Right ventricle myocardium inferior (tissue), 1 donor: Measurements from ENCODE around the gene SLC36A3. TPM values are rescaled to one million over a fixed set of nuclear protein-coding genes. Genes with fewer than 3 reads are reported as not detected.
"Not testable (repeated sequence)": the region's sequence is repeated elsewhere in the genome, so short reads cannot be mapped to it uniquely, and the experiment has no call there.

Source experiments
- ATAC-seq: fragments of 200-7000 bp; cut with Tn5 transposase; one replicate; pipeline ENCODE4 v1.9.1; 2020; ENCODE audit warnings: mild to moderate bottlenecking, moderate library complexity
- DNase-seq: peaks from one replicate; pipeline ENCODE4 v3.0.0; 2021; ENCODE audit errors: missing footprints
- intact Hi-C: fragments of 100-400 bp; cut with DNase I; formaldehyde crosslinking; loops from one replicate; pipeline ENCODE4 v1.11.0; 2022
- total RNA-seq: library from RNA; stranded (reverse); fragmentation: NEBNext Ultra II Directional; extraction: Animal tissue kit (Norgen Biotek cat#: 25700); gene quantifications from one replicate; pipeline ENCODE4 v1.2.1, GENCODE V29; 2021
- donor health status: DM: no; HTN: yes; CAD: no; lungs with severe emphysema.

Gene SLC36A3
- total RNA-seq, 1 donor from 2014 or later, result not detected

DNA sequence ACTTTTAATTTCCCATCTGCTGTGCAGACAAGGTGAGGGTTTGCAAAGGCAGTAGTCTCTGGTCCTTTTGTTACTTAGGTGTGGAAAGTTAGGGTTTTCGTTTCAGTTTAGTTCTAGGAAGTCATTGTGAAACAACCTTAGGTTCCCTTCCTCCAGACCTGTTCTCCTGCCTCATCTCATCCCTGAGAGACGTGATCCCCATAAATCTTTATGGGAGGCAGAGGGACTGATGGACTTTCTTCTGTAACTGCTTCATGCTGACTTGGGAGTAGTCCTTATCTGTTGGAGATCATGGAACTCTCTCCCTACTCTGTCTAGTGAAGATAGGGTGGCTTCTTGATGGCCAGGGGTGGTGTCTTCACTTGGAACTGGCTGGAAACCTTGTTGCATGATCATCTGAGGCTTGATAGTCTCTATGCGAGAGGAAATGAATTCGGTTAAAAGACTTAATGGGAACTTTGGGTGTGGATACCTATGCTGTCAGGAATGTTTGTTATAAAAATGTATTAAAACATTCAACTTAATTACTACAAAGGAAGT, 57.8 kb downstream of the SLC36A3 start:
- DNase-seq (no peak), ATAC-seq (no peak)
- intact Hi-C loops, result no loop called here

DNA sequence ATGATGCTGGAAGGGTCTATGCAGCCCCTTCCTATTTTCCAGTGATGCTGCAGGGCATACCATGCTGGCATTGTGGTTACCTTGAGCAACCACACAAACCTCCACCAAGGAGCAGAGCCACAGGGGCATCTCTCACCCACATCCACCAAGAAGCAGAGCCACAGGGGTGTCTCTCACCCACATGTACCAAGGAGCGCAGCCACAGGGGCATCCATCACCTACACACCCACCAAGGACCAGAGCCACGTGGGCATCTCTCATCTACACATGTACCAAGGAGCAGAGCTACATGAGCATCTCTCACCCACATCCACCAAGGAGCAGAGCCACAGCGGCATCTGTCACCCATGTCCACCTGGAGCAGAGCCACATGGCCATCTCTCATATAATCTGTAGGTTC, 59.4 kb downstream of the SLC36A3 start:
- ATAC-seq, result no peak
- no peak for DNase-seq
- intact Hi-C loops, result no loop called here

DNA sequence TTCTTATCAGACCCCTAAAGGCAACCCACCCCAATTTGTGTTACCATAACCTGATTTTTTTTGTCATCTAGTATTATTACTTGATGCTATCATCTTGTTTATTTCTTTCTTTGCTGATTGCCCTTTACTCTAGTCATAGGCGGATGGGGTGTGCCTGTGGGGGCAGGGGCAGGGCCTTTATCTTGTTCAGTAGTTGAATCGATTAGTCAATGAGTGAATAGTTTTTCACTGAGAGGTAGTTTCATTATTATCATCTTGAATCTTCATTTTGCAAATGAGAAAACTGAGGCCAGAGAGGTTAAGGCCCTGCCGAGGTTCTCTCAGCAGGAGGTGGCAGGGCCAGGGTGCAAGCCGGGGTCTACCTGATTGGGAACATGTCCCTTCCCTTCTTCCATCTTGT, 60.0 kb downstream of the SLC36A3 start:
- DNase-seq (no peak), ATAC-seq (no peak)
- intact Hi-C loops, result no loop called here

DNA sequence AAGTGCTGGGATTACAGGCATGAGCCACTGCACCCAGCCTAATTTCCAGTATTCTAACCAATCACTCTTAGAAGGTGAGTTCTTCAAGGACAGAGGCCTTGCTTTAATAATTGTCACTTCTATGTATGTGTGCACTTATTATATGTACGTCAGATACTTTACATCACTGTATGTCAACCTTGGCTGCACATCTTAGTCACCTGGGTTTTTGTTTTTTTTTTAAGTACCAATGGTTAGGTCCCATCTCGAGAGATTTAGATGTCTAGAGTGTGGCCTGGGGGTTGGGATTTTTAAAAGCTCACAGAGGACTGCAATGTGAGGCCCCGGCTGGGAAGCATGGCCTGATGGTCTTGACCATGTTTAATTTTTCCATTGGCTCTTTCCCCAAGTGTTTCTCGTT, 60.4 kb downstream of the SLC36A3 start:
- intact Hi-C loops, result no loop called here

DNA sequence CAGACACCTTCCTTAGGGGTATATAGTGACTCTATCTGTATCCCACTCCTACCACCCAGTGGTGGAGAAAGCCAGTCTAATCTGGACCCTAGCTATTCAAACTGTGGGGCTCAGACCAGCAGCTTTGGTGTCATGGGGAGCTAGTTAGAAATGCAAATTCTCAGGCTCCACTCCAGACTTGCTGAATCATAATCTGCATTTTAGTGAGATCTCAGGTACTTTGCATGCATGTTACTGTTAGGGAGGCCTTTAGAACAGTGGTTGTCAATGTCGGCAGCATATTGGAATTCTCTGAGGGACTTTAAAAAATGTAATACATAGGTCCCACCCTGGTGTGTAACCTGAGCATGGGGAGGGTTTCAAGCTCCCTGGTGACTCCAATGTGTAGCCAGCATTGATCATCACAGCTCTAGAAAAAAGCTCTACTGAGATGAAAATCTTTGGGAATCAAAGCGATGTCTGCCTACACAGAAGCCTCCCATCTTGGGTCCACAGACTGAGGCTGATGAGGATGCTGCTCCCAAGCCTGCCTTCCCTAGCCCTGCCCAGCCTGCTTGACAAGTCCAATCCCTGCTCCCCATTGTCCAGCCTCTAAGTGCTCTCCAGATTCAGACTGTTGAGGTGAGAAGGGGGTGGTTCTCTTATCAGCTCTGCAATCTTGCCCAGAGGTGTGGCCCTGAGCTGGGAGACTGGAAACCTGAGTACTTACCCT, 62.5 kb downstream of the SLC36A3 start:
- ATAC-seq (no peak), DNase-seq (no peak)
- intact Hi-C loops, result no loop called here

More for the DNA sequence above, 60.4 kb downstream of the SLC36A3 start:
- ATAC-seq (no peak), DNase-seq (no peak)

DNA sequence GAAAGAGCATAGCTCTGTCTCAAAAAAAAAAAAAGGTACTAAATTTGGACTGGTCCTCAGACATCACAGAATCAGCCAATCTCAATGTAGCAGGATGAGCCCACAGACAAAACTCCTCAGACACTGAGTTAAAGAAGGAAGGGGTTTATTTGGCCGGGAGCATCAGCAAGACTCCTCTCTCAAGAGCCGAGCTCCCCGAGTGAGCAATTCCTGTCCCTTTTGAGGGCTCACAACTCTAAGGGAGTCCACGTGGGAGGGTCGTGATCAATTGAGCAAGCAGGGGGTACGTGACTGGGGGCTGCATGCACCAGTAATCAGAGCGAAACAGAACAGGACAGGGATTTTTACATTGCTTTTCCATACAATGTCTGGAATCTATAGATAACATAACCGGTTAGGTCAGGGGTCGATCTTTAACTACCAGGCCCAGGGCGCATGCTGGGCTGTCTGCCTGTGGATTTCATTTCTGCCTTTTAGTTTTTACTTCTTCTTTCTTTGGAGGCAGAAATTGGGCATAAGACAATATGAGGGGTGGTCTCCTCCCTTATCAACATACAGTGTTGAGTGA, 63.2 kb downstream of the SLC36A3 start:
- intact Hi-C loops, ATAC-seq, DNase-seq: not testable (repeated sequence)

DNA sequence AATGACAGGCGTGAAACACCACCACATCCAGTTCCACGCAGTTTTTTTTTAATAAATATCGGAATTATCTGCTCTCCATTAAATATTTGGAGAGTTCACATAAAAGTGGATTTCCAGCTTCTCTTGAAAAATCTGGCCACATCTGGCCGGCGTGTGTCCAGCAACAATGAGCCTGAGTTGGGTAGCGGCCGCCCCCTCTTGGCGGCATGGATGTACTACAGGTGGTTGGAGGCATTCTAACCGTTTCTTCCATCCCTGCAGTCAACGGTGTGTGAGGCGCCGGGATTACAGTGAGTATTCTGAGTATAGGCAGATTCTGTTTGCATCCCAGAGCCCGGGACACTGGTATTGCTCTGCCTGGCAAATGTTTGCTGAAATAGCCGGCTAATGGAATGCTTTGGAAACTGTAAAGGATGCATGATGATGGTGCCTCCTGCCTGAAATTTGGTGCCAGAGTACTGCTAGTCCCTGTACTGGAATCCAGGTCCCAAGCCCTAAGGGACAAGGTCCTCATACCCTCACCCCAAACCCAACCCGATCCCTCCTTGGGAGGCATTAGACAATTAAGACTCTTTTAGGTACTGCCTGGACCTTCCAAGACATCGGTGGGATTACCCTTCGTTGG, 64.2 kb downstream of the SLC36A3 start:
- intact Hi-C loops, result loop anchor here (2.0 to 5.0 kb wide), 4 partner anchors 17 to 177 kb away; no protein-coding TSS in a partner anchor
- ATAC-seq (peak; percentile 75), DNase-seq (peak; percentile 96)

DNA sequence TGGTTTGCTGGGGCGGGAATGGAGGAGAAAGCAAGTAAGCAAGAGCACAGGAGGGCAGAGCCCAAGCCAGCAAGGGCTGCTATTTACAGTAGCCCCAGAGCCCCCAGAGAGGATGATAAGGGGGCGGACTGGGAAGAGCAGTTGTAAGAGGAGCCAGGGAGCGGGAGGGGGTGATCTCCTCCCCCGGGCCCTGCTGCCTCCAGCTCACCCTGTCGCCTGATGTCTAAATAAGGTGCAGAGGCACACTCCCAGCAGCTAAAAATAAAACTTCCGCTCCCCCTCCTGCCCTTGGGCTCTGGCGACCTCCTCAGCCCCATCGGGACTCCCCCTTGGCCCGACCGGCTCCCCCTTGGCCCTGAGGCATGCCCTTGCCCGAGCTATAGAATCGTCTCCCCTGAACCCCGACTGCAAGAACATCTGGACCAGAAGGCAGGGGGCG, 65.2 kb downstream of the SLC36A3 start:
- intact Hi-C loops, result loop anchor here (2.0 to 5.0 kb wide), 4 partner anchors 16 to 176 kb away; no protein-coding TSS in a partner anchor
- DNase-seq (no peak), ATAC-seq (peak; percentile 90)

DNA sequence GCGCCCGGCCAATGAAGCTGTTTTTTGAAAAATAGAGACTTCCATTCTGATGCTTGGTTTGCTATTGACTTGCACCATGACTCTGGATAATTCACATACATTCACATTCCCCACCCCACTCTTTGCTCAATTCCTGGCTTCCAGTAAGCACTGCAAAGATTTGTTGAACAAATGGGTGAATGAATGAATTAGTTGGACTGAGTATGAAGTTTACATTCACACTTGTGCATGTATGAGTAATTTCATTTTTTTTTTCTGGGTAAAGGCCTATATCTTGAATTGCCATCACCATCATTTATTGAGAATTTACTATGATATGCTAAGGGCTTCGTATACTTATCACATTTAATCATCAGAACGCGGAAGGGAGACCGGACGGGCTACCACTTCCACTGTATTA, 65.9 kb downstream of the SLC36A3 start:
- DNase-seq, result no peak
- intact Hi-C loops, result loop anchor here (2.0 to 5.0 kb wide), 4 partner anchors 15 to 175 kb away; no protein-coding TSS in a partner anchor
- ATAC-seq, result no peak

DNA sequence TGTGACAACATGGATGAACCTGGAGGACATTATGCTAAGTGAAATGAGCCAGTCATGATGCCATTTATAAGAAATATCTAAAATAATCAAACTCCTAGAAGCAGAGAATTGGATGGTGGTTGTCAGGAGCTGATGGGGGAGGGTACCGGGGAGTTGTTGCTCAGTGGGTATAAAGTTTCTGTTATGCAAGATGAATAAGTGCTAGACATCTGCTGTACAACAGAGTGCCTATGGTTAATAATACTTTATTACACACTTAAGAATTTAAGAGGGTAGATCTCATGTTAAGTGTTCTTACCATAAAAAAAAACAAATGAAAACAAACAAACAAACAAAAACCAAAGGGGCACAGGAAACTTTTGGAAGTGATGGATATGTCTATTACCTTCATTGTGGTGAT, 66.7 kb downstream of the SLC36A3 start:
- no peak for DNase-seq
- no peak for ATAC-seq
- intact Hi-C loops, result loop anchor here (5.0 kb wide), 1 partner anchor 175 kb away; no protein-coding TSS in a partner anchor

DNA sequence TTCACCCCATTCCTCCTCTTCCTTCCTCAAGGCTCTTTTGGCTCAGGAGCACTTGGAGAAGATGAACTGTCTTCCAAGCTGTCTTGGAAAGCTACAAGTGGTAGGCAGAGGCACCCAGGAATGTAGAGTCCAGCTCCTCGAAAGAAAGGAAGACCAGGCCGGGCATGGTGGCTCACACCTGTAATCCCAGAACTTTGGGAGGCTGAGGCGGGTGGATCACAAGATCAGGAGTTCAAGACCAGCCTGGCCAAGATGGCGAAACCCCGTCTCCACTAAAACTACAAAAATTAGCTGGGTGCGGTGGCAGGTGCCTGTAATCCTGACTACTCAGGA, 68.4 kb downstream of the SLC36A3 start:
- not testable (repeated sequence) for ATAC-seq, DNase-seq
- intact Hi-C loops, result loop anchor here (5.0 kb wide), 1 partner anchor 173 kb away; no protein-coding TSS in a partner anchor

DNA sequence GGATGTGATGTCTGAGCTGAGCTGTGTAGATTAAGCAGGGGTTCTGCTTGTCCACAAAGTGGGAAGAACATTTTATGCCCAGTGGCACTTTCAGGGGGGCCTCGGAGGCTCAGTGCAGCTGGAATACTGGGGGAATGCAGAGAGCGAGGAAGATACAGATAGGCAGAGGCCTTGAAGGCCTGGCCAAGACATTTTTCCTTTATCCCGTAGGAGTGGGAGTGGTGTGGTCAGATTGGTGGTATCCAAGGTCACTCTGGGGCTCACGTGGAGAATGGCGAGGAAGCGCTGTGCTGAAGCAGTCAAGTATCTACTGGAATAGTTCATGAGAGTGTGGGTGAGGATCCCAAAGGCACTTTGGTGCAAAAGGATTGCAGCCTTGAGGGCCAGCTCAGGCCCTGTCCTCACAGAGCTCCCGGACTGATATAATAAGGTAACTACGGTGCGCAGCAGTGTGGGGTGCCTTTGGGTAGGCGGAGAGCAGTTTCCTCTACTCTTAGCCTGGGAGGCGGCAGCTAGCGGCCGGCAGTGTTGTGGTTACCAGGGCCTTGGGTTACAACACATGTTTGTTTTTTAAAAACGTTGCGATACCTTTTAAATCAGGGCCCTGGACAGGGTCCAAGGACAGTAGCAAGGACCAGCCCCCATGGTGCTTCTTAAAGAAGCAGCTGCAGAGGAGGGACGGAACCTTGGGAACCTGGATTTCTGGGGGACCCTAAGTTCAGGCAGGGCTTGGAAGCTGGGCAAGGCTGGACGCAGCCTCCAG, 68.9 kb downstream of the SLC36A3 start:
- intact Hi-C loops, result loop anchor here (5.0 kb wide), 1 partner anchor 172 kb away; no protein-coding TSS in a partner anchor
- DNase-seq (peak; percentile 88), ATAC-seq (peak; percentile 85)

DNA sequence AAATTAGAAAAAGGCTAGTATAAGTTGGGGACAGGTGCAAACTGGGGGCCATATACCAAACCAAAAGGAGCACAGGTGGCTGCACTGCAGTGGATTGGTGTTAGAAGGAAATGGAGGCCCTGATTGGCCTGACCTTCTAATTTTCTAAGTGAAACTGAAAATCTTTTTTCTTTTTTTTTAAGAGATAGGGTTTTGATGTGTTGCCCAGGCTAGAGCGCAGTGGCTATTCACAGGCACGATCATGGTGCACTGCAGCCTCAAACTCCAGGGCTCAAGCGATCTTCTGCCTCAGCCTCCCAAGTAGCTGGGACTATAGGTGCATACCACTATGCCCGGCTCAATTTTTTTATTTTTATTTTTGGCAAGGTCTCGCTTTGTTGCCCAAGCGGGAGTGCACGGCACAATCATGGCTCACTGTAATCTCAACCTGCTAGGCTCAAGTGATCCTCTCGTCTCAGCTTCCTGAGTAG, 69.9 kb downstream of the SLC36A3 start:
- intact Hi-C loops, result no loop called here
- ATAC-seq (no peak), DNase-seq (no peak)

DNA sequence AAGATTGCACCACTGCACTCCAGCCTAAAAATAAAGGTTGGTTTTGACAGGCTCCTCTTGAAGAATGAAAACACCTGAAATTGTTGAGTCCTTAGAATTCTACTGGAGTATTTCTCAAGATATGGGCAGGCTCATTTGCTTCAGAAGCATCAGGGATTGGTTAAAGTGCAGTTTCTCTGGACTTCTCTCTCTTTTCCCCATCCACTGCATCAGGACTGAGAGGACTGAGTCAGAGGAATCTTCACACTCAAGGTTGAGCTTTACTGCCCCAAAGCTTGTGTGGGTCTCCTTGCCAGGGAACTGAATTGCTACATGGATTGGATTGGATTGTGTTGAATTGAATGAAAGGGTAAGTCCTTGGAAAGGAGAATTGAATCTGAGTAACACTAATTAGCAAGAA, 72.2 kb downstream of the SLC36A3 start:
- DNase-seq, result no peak
- ATAC-seq, result no peak
- intact Hi-C loops, result no loop called here

DNA sequence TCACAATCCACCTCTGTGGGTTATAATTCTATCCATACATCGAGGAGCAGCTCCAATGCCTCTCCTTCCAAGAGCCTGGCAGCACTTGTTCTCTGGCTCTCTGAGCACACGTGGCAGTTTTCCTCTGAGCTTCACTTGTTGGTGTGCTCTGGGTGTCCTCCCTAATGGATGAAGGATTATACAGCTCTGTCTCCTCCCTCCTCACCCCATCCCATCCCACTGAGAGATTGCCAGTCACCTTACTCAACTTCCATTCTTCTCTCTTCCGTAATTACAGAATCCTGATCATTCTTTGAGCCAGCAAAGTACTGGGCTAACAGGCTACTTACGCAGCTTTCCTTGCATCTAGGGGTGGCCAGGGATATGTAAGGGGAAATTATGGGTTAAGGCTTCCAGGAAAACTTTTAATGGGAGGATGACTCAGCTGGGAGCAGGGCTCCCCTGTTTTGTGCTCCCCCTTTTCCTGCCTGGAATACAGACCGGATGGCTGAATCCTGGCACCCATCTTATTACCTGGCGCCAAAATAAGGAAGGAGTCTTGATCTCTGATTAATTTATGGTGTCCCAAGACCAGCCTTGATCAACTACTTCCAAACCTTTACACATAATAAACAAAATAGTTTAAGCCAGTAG, 73.4 kb downstream of the SLC36A3 start:
- intact Hi-C loops, result no loop called here
- ATAC-seq (no peak), DNase-seq (no peak)

DNA sequence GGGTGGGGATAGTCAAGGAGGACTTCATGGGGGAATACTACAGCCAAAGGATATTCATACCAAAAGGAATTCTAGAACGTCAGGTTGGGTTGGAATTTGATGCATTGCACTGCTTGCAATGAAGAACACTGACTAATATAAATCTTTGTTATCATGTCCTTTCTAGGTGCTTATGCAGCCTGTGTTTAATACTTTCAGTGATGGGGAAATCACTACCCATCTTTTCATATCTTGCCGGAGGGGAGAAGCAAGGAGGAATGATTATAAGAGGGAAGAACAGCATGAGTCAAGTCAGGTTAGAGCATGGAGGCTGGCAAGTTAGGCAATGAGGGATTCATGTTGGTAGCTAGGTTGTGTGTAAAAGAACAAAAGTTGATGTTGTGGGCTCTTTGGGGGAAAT, 74.6 kb downstream of the SLC36A3 start:
- ATAC-seq, result no peak
- intact Hi-C loops, result no loop called here

DNA sequence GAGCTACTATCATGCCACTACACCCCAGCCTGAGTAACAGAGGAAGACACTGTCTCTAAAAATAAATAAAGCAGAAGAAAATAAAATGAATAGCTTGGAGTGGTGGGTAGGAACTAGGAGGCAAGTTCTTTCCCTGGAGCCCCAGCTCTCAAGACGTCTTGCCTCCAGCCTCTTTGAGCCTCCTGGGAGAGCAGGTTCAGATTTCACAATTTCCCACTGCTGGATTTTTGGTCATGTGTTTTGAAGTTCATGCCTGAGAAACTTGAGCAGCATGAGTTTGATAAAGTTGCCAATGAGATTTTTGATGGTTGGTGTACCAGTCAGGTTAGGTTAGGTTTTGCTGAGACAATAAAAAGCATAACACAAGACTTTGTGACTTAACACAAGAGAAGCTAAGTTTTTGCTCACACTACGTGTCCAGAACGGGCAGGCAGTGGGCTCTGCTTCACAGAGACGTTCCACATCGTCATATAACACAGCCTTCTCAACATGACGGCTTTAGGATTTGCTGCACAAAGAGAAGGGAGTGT, 75.6 kb downstream of the SLC36A3 start:
- ATAC-seq (no peak), DNase-seq (no peak)
- intact Hi-C loops, result no loop called here

More for the DNA sequence above, 74.6 kb downstream of the SLC36A3 start:
- no peak for DNase-seq
